Stimulated activated naive CD8-positive, alpha-beta T cell treated with anti-CD3 and anti-CD28 coated beads, Interleukin-15, amount 100 ng/mL, for 72 hours (primary cell): ENCODE measurements around the gene SLCO3A1.

Experiments
- ATAC-seq: fragments of 150-1000 bp; cut with Tn5 transposase; 2 replicates; pipeline ENCODE4 v1.10.0; 2021; ENCODE audit warnings: mild to moderate bottlenecking, moderate library complexity
- DNase-seq, 2 donors: peaks; one replicate each; pipeline ENCODE4 v3.0.0; 2021 to 2022
- H3K27ac Mint-ChIP-seq, 2 donors: one replicate each; pipeline ENCODE4 v1.8.0; 2022; ENCODE audit warnings: mild to moderate bottlenecking in 2 of 2, mixed read lengths in 2 of 2, moderate library complexity in 2 of 2
- H3K27me3 Mint-ChIP-seq: one replicate; pipeline ENCODE4 v1.8.0; 2022; ENCODE audit warnings: mixed read lengths
- H3K4me1 Mint-ChIP-seq: one replicate; pipeline ENCODE4 v1.8.0; 2022; ENCODE audit warnings: mild to moderate bottlenecking, mixed read lengths
- H3K4me3 Mint-ChIP-seq, 2 donors: one replicate each; pipeline ENCODE4 v1.8.0; 2022; ENCODE audit warnings: mild to moderate bottlenecking in 2 of 2, mixed read lengths in 2 of 2, moderate library complexity in 1 of 2
- H3K9me3 Mint-ChIP-seq, 2 donors: one replicate each; pipeline ENCODE4 v1.8.0; 2022; ENCODE audit warnings: mixed read lengths in 2 of 2

SLCO3A1 gene

GRCh38 chr15:91992945-91993344 is 139.4 kb downstream of the SLCO3A1 start:
- Mint-ChIP-seq H3K9me3 (no peaks in the 10 kb centered on the region), H3K27ac (no peak overlapping the region)
- no peak for ATAC-seq

GRCh38 chr15:91995146-91995545 is 141.6 kb downstream of the SLCO3A1 start:
- Mint-ChIP-seq H3K27ac (no peak overlapping the region), H3K9me3 (no peaks in the 10 kb centered on the region), H3K4me3 (no peak overlapping the region), H3K27me3 (no peaks in the 10 kb centered on the region), H3K4me1 (peaks cover 6% of the 10 kb centered on the region)
- no peak for DNase-seq
- ATAC-seq: no peak

More at GRCh38 chr15:91992945-91993344, 139.4 kb downstream of the SLCO3A1 start:
- DNase-seq: no peak
- Mint-ChIP-seq H3K4me3 (no peak overlapping the region), H3K27me3 (no peaks in the 10 kb centered on the region), H3K4me1 (peaks cover 6% of the 10 kb centered on the region)

- Mint-ChIP-seq H3K4me1 (peaks cover 6% of the 10 kb centered on the region), H3K27ac (no peak overlapping the region), H3K9me3 (no peaks in the 10 kb centered on the region), H3K27me3 (no peaks in the 10 kb centered on the region), H3K4me3 (no peak overlapping the region)
- ATAC-seq: no peak
- no peak for DNase-seq
Observed at GRCh38 chr15:91997163-91997562, 143.7 kb downstream of the SLCO3A1 start.

- Mint-ChIP-seq H3K27ac (no peak overlapping the region), H3K9me3 (no peaks in the 10 kb centered on the region), H3K4me3 (no peak overlapping the region), H3K4me1 (no peaks in the 10 kb centered on the region), H3K27me3 (no peaks in the 10 kb centered on the region)
- DNase-seq (no peak), ATAC-seq (no peak)
Observed at GRCh38 chr15:92000709-92001108, 147.2 kb downstream of the SLCO3A1 start.

GRCh38 chr15:92001307-92001706 is 147.8 kb downstream of the SLCO3A1 start:
- H3K4me1 Mint-ChIP-seq: peaks cover 1% of the 10 kb centered on the region
- no peak for ATAC-seq
- no peak overlapping the region for H3K27ac Mint-ChIP-seq
- H3K27me3 Mint-ChIP-seq: no peaks in the 10 kb centered on the region
- H3K9me3 Mint-ChIP-seq: no peaks in the 10 kb centered on the region
- H3K4me3 Mint-ChIP-seq: no peak overlapping the region
- no peak for DNase-seq

GRCh38 chr15:92002666-92003065 is 149.2 kb downstream of the SLCO3A1 start:
- Mint-ChIP-seq H3K4me3 (no peak overlapping the region), H3K9me3 (no peaks in the 10 kb centered on the region), H3K27ac (peak overlapping the region in 1 of 2 donors; percentile 4), H3K4me1 (peaks cover 12% of the 10 kb centered on the region), H3K27me3 (no peaks in the 10 kb centered on the region)
- ATAC-seq (no peak), DNase-seq (no peak)

- DNase-seq: no peak
- no peaks in the 10 kb centered on the region for H3K27me3 Mint-ChIP-seq
- H3K27ac Mint-ChIP-seq: no peak overlapping the region
- no peak overlapping the region for H3K4me3 Mint-ChIP-seq
- H3K9me3 Mint-ChIP-seq: no peaks in the 10 kb centered on the region
- H3K4me1 Mint-ChIP-seq: peaks cover 17% of the 10 kb centered on the region
- ATAC-seq: no peak
Observed at GRCh38 chr15:92003515-92004067, 150.1 kb downstream of the SLCO3A1 start.

GRCh38 chr15:92005154-92005553 is 151.6 kb downstream of the SLCO3A1 start:
- no peak overlapping the region for H3K4me3 Mint-ChIP-seq
- no peak for DNase-seq
- no peaks in the 10 kb centered on the region for H3K27me3 Mint-ChIP-seq
- H3K27ac Mint-ChIP-seq: no peak overlapping the region
- no peak for ATAC-seq
- H3K4me1 Mint-ChIP-seq: peaks cover 31% of the 10 kb centered on the region
- H3K9me3 Mint-ChIP-seq: no peaks in the 10 kb centered on the region

GRCh38 chr15:92006186-92007028 is 152.9 kb downstream of the SLCO3A1 start:
- H3K27me3 Mint-ChIP-seq: no peaks in the 10 kb centered on the region
- no peak for DNase-seq
- ATAC-seq: no peak
- H3K4me1 Mint-ChIP-seq: peaks cover 40% of the 10 kb centered on the region
- no peak overlapping the region for H3K27ac Mint-ChIP-seq
- no peak overlapping the region for H3K4me3 Mint-ChIP-seq
- H3K9me3 Mint-ChIP-seq: no peaks in the 10 kb centered on the region

- peaks cover 54% of the 10 kb centered on the region for H3K4me1 Mint-ChIP-seq
- peak overlapping the region in 1 of 2 donors; percentile 11 for H3K4me3 Mint-ChIP-seq
- peak; percentile 53 for ATAC-seq
- no peak overlapping the region for H3K27ac Mint-ChIP-seq
- no peaks in the 10 kb centered on the region for H3K27me3 Mint-ChIP-seq
- H3K9me3 Mint-ChIP-seq: no peaks in the 10 kb centered on the region
- DNase-seq: no peak
Observed at GRCh38 chr15:92009162-92009561, 155.7 kb downstream of the SLCO3A1 start.

- H3K27me3 Mint-ChIP-seq: no peaks in the 10 kb centered on the region
- H3K4me1 Mint-ChIP-seq: peaks cover 56% of the 10 kb centered on the region
- peak overlapping the region; percentile 44 to 47 for H3K4me3 Mint-ChIP-seq
- peak overlapping the region in 1 of 2 donors; percentile 29 for H3K27ac Mint-ChIP-seq
- peak; percentile 7 to 14 for DNase-seq
- H3K9me3 Mint-ChIP-seq: no peaks in the 10 kb centered on the region
- peak; percentile 76 for ATAC-seq
Observed at GRCh38 chr15:92011611-92012367, 158.3 kb downstream of the SLCO3A1 start.

GRCh38 chr15:92012368-92012629 is 158.8 kb downstream of the SLCO3A1 start:
- Mint-ChIP-seq H3K4me3 (peak overlapping the region; percentile 44 to 47), H3K27ac (no peak overlapping the region), H3K9me3 (no peaks in the 10 kb centered on the region), H3K27me3 (no peaks in the 10 kb centered on the region), H3K4me1 (peaks cover 52% of the 10 kb centered on the region)
- DNase-seq: no peak
- peak; percentile 69 for ATAC-seq

GRCh38 chr15:92012881-92013280 is 159.4 kb downstream of the SLCO3A1 start:
- Mint-ChIP-seq H3K27me3 (no peaks in the 10 kb centered on the region), H3K9me3 (no peaks in the 10 kb centered on the region), H3K4me3 (no peak overlapping the region), H3K27ac (no peak overlapping the region), H3K4me1 (peaks cover 49% of the 10 kb centered on the region)
- ATAC-seq (no peak), DNase-seq (no peak)

- Mint-ChIP-seq H3K9me3 (no peaks in the 10 kb centered on the region), H3K27ac (peak overlapping the region; percentile 7 to 69), H3K27me3 (no peaks in the 10 kb centered on the region), H3K4me1 (peaks cover 35% of the 10 kb centered on the region), H3K4me3 (no peak overlapping the region)
- ATAC-seq: no peak
- DNase-seq: no peak
Observed at GRCh38 chr15:92014281-92015030, 160.9 kb downstream of the SLCO3A1 start.

GRCh38 chr15:92017882-92018534 is 164.5 kb downstream of the SLCO3A1 start:
- Mint-ChIP-seq H3K27me3 (no peaks in the 10 kb centered on the region), H3K27ac (no peak overlapping the region), H3K9me3 (no peaks in the 10 kb centered on the region), H3K4me1 (peaks cover 16% of the 10 kb centered on the region), H3K4me3 (no peak overlapping the region)
- ATAC-seq (no peak), DNase-seq (no peak)
